Type B pancreatic cell (in vitro differentiated cells): Measurements from ENCODE around the gene INPP4B. TPM values are rescaled to one million over a fixed set of nuclear protein-coding genes. Genes with fewer than 3 reads are reported as not detected.
A peak's percentile ranks its signal among the peaks of the same experiment; 100 is the strongest.

Experiments used
- DNase-seq: peaks from one replicate; pipeline ENCODE4 v3.0.0; 2021; ENCODE audit warnings: mixed read lengths; ENCODE audit not compliant: unreplicated experiment; ENCODE audit errors: extremely low spot score
- H3K27ac Mint-ChIP-seq: 2 replicates; pipeline ENCODE4 v1.8.0; 2021; ENCODE audit warnings: mild to moderate bottlenecking, mixed read lengths
- H3K27me3 Mint-ChIP-seq: 2 replicates; pipeline ENCODE4 v1.8.0; 2021; ENCODE audit warnings: mixed read lengths
- H3K36me3 Mint-ChIP-seq: 2 replicates; pipeline ENCODE4 v1.8.0; 2021; ENCODE audit warnings: mixed read lengths
- H3K4me1 Mint-ChIP-seq: one replicate; pipeline ENCODE4 v1.8.0; 2021; ENCODE audit warnings: mixed read lengths; ENCODE audit not compliant: unreplicated experiment
- H3K4me3 Mint-ChIP-seq: 2 replicates; pipeline ENCODE4 v1.8.0; 2021; ENCODE audit warnings: mild to moderate bottlenecking, mixed read lengths
- H3K9me3 Mint-ChIP-seq: 2 replicates; pipeline ENCODE4 v1.8.0; 2021; ENCODE audit warnings: mixed read lengths
- CTCF ChIP-seq: fragments of 200-600 bp; sonication (generic); conservative IDR thresholded peaks from 2 replicates; pipeline ENCODE4 v1.5.0; 2021; ENCODE audit warnings: antibody characterized with exemption, mild to moderate bottlenecking
- total RNA-seq: library from RNA; stranded (reverse); gene quantifications from 2 replicates; pipeline ENCODE4 v1.2.1, GENCODE V29; 2021; ENCODE audit warnings: low replicate concordance

The INPP4B gene
- total RNA-seq, 1 donor from 2014 or later: 9.0 TPM

DNA sequence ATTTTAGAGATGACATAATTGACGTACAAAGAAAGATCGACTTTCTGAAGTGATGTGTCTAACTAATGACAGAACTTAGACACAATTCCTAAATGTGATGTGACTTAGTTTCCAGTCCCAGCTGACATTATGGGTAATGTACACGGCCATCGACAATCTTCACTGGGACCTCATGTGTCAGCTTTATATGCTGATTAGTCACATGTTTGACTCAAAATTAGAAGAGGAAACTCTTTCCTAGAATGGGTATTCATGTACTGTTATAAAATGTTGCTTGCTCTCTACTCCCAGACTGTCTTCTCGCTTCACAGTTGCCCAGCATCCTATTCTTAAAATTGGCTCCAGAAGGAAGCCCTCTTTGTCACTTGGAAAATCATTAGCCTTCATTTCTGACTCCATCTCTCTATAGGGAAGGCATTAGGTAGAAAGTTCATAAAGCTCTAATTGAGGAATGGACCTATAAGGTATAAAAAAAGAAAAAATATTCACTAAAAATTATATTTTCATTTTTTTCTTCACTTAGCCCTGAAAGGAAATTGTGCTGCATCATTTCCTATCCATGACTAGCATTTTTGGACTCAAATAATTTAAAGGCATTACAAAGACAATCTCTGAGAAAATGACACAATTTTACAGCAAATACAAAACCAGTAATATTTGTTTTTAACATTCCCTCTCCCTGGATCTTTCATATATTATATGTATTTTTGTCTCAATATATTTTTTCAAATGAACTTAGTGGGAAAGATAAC is 554.6 kb downstream of the INPP4B start:
- H3K4me3 Mint-ChIP-seq: no peak overlapping the region
- no peaks in the 10 kb centered on the region for H3K36me3 Mint-ChIP-seq
- DNase-seq: no peak
- H3K27me3 Mint-ChIP-seq: no peaks in the 10 kb centered on the region
- no peak overlapping the region for H3K27ac Mint-ChIP-seq
- peaks cover 9% of the 10 kb centered on the region for H3K9me3 Mint-ChIP-seq
- no peak for TF ChIP-seq CTCF
- no peaks in the 10 kb centered on the region for H3K4me1 Mint-ChIP-seq

DNA sequence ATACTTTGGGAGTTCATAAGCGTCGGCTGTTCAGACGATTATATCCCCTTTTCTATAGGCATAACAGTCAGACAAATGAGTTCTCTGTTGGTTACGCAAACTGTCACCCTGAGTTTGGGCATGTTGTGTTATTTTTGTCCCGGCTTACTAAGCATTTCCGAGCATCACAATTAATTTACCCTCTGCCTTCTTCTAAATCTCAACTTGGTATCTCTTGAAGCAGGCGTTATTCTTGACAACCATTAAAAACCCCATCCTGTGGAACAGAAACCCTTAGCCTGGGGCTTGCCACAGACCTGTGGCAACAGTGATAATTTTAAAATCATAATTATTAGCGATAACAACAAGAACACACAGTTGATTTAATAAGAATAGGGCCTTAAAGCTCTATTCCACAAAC is 558.7 kb downstream of the INPP4B start:
- Mint-ChIP-seq H3K4me1 (no peaks in the 10 kb centered on the region), H3K9me3 (peaks cover 4% of the 10 kb centered on the region), H3K27ac (no peak overlapping the region), H3K27me3 (no peaks in the 10 kb centered on the region), H3K36me3 (no peaks in the 10 kb centered on the region), H3K4me3 (no peak overlapping the region)
- no peak for DNase-seq
- no peak for TF ChIP-seq CTCF

DNA sequence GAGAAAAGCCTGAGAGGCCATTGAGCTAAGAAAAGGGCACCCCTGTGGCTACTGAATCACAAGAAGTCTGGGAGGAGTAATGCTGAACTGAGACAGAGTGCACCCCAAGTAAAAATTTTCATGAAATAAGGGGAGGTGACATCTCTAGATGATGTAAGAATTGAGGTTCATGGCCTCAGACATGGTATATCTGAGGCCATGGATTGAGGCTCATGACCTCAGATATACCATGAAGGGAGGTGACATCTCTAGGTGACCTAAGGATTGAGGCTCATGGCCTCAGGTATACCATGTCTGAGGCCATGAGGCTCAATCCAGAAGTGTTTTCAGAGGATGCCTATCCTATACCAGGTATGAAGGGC is 560.9 kb downstream of the INPP4B start:
- no peak for TF ChIP-seq CTCF
- peaks cover 4% of the 10 kb centered on the region for H3K9me3 Mint-ChIP-seq
- H3K4me3 Mint-ChIP-seq: no peak overlapping the region
- H3K27ac Mint-ChIP-seq: no peak overlapping the region
- H3K4me1 Mint-ChIP-seq: no peaks in the 10 kb centered on the region
- no peaks in the 10 kb centered on the region for H3K27me3 Mint-ChIP-seq
- no peak for DNase-seq
- no peaks in the 10 kb centered on the region for H3K36me3 Mint-ChIP-seq

DNA sequence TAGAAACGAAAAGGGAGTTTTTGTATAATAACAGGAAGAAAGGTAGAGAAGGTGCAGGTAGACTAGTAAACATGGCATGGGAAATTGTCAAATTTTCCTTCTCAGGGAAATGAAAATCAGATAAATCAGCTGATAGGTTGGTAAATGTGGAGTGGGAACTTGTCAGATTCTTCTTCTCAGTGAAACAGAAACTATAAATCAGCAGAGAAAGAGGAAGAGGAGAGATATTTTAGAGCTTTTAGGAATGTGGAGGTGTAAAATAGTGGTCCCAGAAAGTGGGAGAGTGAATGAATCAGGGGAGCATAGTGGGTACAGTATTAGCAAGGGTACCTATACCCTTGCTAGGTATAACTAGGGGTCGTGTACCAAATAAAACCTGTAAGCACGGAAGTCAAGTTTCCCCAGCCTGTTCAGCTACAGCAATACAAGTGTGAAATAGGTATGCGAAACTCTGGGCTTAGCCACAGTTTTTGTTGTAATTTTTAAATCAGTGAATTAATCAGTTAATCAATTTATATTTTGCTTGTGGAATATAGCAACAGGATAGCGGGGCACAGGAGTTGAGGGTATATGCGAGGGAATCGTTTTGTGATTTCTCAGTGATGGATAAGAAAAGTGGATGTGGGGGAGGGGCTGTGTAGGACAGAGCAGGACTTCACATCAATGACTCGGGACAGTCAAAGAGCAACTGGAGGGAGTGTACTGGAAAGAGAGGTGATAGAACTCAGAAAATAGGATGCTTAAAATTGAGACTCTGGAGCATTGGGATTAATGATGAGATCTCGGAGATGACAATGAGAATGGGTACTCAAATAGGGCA is 561.5 kb downstream of the INPP4B start:
- no peaks in the 10 kb centered on the region for H3K36me3 Mint-ChIP-seq
- no peak overlapping the region for H3K4me3 Mint-ChIP-seq
- no peaks in the 10 kb centered on the region for H3K27me3 Mint-ChIP-seq
- H3K4me1 Mint-ChIP-seq: no peaks in the 10 kb centered on the region
- H3K27ac Mint-ChIP-seq: no peak overlapping the region
- no peak for TF ChIP-seq CTCF
- DNase-seq: no peak
- H3K9me3 Mint-ChIP-seq: peaks cover 1% of the 10 kb centered on the region

GRCh38 chr4:142282870-142283431 is 563.1 kb downstream of the INPP4B start:
- peak; percentile 75 for TF ChIP-seq CTCF
- Mint-ChIP-seq H3K4me3 (no peak overlapping the region), H3K27ac (no peak overlapping the region), H3K4me1 (no peaks in the 10 kb centered on the region), H3K9me3 (no peaks in the 10 kb centered on the region), H3K36me3 (no peaks in the 10 kb centered on the region), H3K27me3 (no peaks in the 10 kb centered on the region)
- no peak for DNase-seq
